GM10847 (cell line): ENCODE results near the gene BICD2.

ENCODE experiments used
- POLR2A ChIP-seq: IDR thresholded peaks from 2 replicates; pipeline ENCODE4 v1.6.1; 2011; ENCODE audit not compliant: insufficient read length; ENCODE audit errors: extremely low read depth

BICD2 gene

DNA sequence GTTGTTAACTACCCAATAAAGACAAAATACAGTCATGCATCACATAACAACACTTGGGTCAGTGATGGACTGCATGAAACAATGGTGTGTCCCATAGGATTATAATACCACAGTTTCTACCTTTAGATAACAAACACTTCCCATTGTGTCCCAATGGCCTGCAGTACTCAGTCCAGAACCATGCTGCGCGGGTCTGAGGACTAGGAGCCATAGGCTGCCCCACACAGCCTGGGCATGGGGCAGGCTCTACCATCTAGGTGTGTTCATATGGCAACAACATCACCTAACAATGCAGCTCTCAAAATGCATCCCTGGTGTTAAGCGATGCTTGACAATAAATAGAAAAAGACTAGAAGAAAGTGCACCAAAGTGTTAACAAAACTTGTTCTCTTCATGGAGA lies 101.5 kb downstream of the BICD2 start:
- no peak for TF ChIP-seq POLR2A

DNA sequence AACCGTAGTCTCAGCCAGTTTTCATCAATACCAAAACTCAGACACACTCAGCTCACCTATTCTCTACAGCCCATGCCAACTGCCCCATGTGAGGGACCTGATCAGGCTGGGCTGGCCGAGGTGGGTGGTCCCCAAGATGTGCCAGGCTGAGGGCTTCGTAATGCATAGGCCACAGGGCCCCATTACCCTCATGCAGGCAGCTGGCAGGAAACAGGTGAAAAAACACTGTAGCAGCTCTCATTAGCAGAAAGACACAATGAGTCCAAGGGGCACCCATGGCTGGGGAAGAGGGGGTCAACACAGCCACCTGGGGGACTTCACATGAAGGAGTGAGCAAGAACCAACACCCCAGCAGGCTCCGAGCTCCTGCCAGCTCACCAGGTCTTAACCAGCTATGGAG lies 102.9 kb downstream of the BICD2 start:
- no peak for TF ChIP-seq POLR2A
